SK-N-SH (cell line): Measurements from ENCODE around the gene SQOR. TPM values are rescaled to one million over a fixed set of nuclear protein-coding genes. Genes with fewer than 3 reads are reported as not detected.

ENCODE experiments used
- CTCF ChIA-PET: fragments of 300-600, 350-600 bp; formaldehyde crosslinking; extraction: SDS; loops from one replicate; lab custom pipeline; 2021; lab: Yijun Ruan, JAX
- POLR2A ChIA-PET: fragments of 350-600 bp; sonication (Branson Sonifier 250); formaldehyde crosslinking; extraction: SDS; loops from one replicate; lab custom pipeline; 2020; ENCODE audit warnings: antibody characterized with exemption, inconsistent platforms; lab: Yijun Ruan, JAX
- DNase-seq: peaks from one replicate; pipeline ENCODE4 v3.0.0; 2012
- H2AFZ ChIP-seq: fragments of 200-600 bp; sonication (generic); 2 replicates; pipeline ENCODE4 v1.8.1; 2016; ENCODE audit warnings: antibody characterized with exemption, mild to moderate bottlenecking, low read depth
- H3F3A ChIP-seq: fragments of 200-600 bp; sonication (generic); replicated peaks from 2 replicates; pipeline ENCODE3; 2016; ENCODE audit warnings: antibody characterized with exemption, mild to moderate bottlenecking; ENCODE audit not compliant: insufficient read depth
- H3K27ac ChIP-seq, 2 experiments: fragments of 200-500 bp in 1 of 2; fragments of 200-600 bp in 1 of 2; sonication (Bioruptor generic) in 1 of 2; sonication (generic), shearing (Covaris generic) in 1 of 2; 2 replicates each; pipeline versions ENCODE4 v1.5.1 to v1.6.1; 2014 to 2016; ENCODE audit warnings: low read depth in 2 of 2, inconsistent platforms in 1 of 2, low read length in 1 of 2, mild to moderate bottlenecking in 1 of 2, mixed read lengths in 1 of 2
- H3K27me3 ChIP-seq: fragments of 200-600 bp; sonication (generic), shearing (Covaris generic); 2 replicates; pipeline ENCODE4 v1.6.1; 2016; ENCODE audit warnings: mixed run types; ENCODE audit not compliant: insufficient read depth
- H3K36me3 ChIP-seq, 2 experiments: fragments of 200-500 bp in 1 of 2; fragments of 200-600 bp in 1 of 2; sonication (Bioruptor generic) in 1 of 2; sonication (generic) in 1 of 2; replicated peaks in 1 of 2; 2 replicates each; pipeline versions ENCODE3 to v1.5.1; 2014 to 2016; ENCODE audit warnings: low read length in 1 of 2, mild to moderate bottlenecking in 1 of 2; ENCODE audit not compliant: insufficient read depth in 2 of 2, control insufficient read depth in 1 of 2
- H3K4me1 ChIP-seq, 2 experiments: fragments of 200-500 bp in 1 of 2; fragments of 200-600 bp in 1 of 2; sonication (Bioruptor generic) in 1 of 2; sonication (generic), shearing (Covaris generic) in 1 of 2; 2 replicates each; pipeline versions ENCODE4 v1.5.1 to v1.6.1; 2014 to 2016; ENCODE audit warnings: low read depth in 1 of 2, low read length in 1 of 2, mixed run types in 1 of 2; ENCODE audit not compliant: insufficient read depth in 2 of 2, control insufficient read depth in 1 of 2
- H3K4me2 ChIP-seq: fragments of 200-600 bp; sonication (generic), shearing (Covaris generic); 2 replicates; pipeline ENCODE4 v1.6.1; 2017; ENCODE audit warnings: mixed run types
- H3K4me3 ChIP-seq, 2 experiments: fragments of 200-500 bp in 1 of 2; fragments of 200-600 bp in 1 of 2; sonication (Bioruptor generic) in 1 of 2; sonication (generic), shearing (Covaris generic) in 1 of 2; 2 replicates each; pipeline versions ENCODE4 v1.5.1 to v1.8.1; 2014 to 2016; ENCODE audit warnings: low read depth in 2 of 2, inconsistent platforms in 1 of 2, low read length in 1 of 2, mild to moderate bottlenecking in 1 of 2, mixed read lengths in 1 of 2, moderate library complexity in 1 of 2
- H3K79me2 ChIP-seq: fragments of 200-600 bp; sonication (generic); 2 replicates; pipeline ENCODE4 v1.8.1; 2017; ENCODE audit warnings: mild to moderate bottlenecking; ENCODE audit not compliant: insufficient read depth
- H3K9ac ChIP-seq: fragments of 200-600 bp; sonication (generic); 2 replicates; pipeline ENCODE4 v1.6.1; 2017; ENCODE audit warnings: mixed run types
- H3K9me2 ChIP-seq: fragments of 200-600 bp; sonication (generic); 2 replicates; pipeline ENCODE4 v1.6.1; 2017; ENCODE audit warnings: mixed run types
- H3K9me3 ChIP-seq: fragments of 200-600 bp; sonication (generic); 2 replicates; pipeline ENCODE4 v1.6.1; 2017; ENCODE audit warnings: mixed run types, mild to moderate bottlenecking, moderate library complexity
- H4K20me1 ChIP-seq: fragments of 200-600 bp; sonication (generic); 2 replicates; pipeline ENCODE4 v1.6.1; 2017; ENCODE audit warnings: mild to moderate bottlenecking, mixed run types; ENCODE audit not compliant: insufficient read depth
- CHD2 ChIP-seq: fragments of 150-350 bp; IDR thresholded peaks from 2 replicates; pipeline ENCODE4 v1.6.1; 2018; ENCODE audit warnings: low read length; ENCODE audit not compliant: partially characterized antibody
- EZH2phosphoT487 ChIP-seq: fragments of 200-600 bp; sonication (generic); IDR thresholded peaks from 2 replicates; pipeline ENCODE4 v1.6.1; 2017; ENCODE audit warnings: low read depth, mixed run types, mild to moderate bottlenecking, antibody characterized with exemption, moderate library complexity, borderline replicate concordance
- FOSL2 ChIP-seq: IDR thresholded peaks from 2 replicates; pipeline ENCODE4 v1.4.0; 2012; ENCODE audit warnings: low read depth, mild to moderate bottlenecking, moderate library complexity, borderline replicate concordance
- FOXJ3 ChIP-seq: sonication (generic); formaldehyde crosslinking; IDR thresholded peaks from 2 replicates; pipeline ENCODE4 v1.5.1; 2020; ENCODE audit warnings: mild to moderate bottlenecking, missing genetic modification reagents
- FOXM1 ChIP-seq: IDR thresholded peaks from 2 replicates; pipeline ENCODE4 v1.4.0; 2012; ENCODE audit warnings: low read depth, mild to moderate bottlenecking
- GATA2 ChIP-seq: sonication (generic); formaldehyde crosslinking; IDR thresholded peaks from 2 replicates; pipeline ENCODE4 v1.5.0; 2020; ENCODE audit warnings: mild to moderate bottlenecking, missing genetic modification reagents
- NFIC ChIP-seq: IDR thresholded peaks from 2 replicates; pipeline ENCODE4 v1.4.0; 2012; ENCODE audit warnings: borderline replicate concordance
- NRF1 ChIP-seq: IDR thresholded peaks from 2 replicates; pipeline ENCODE4 v1.6.1; 2012; ENCODE audit warnings: low read depth, mild to moderate bottlenecking, low read length
- RAD21 ChIP-seq: IDR thresholded peaks from 2 replicates; pipeline ENCODE4 v1.6.1; 2012; ENCODE audit warnings: mild to moderate bottlenecking, low read length
- RCOR1 ChIP-seq: fragments of 150-350 bp; IDR thresholded peaks from 2 replicates; pipeline ENCODE4 v1.6.1; 2017; ENCODE audit warnings: antibody characterized with exemption, low read length
- SIN3A ChIP-seq: IDR thresholded peaks from 2 replicates; pipeline ENCODE4 v1.6.1; 2012; ENCODE audit warnings: low read depth, mild to moderate bottlenecking, low read length, moderate library complexity, borderline replicate concordance
- SMC3 ChIP-seq: IDR thresholded peaks from 2 replicates; pipeline ENCODE4 v1.6.1; 2012; ENCODE audit warnings: low read depth, low read length, improper control_type of control experiment
- TCF12 ChIP-seq: IDR thresholded peaks from 2 replicates; pipeline ENCODE4 v1.4.0; 2012
- YY1 ChIP-seq: IDR thresholded peaks from 2 replicates; pipeline ENCODE4 v1.4.0; 2012; ENCODE audit warnings: low read depth, mild to moderate bottlenecking
- WGBS: methylation state at CpG from one replicate; pipeline ENCODE4 v1.1.6; 2017; ENCODE audit warnings: low lambda C conversion rate; 5-methylcytosine and 5-hydroxymethylcytosine counted together
- polyA plus RNA-seq, 3 experiments: library from polyadenylated mRNA; depleted of rRNA; stranded (reverse); fragments of >200 nt; gene quantifications; 2 replicates each; pipeline ENCODE4 v1.2.3, GENCODE V29; 2012
- TF ChIP-seq, protein P1 (sequence below): fragments of 150-350 bp; IDR thresholded peaks from 2 replicates; pipeline ENCODE4 v1.6.1; 2016; ENCODE audit warnings: mild to moderate bottlenecking, low read depth, low read length
- TF ChIP-seq, protein P2 (sequence below): IDR thresholded peaks from 2 replicates; pipeline ENCODE4; 2012
- TF ChIP-seq, protein P3 (sequence below): fragments of 200-600 bp; sonication (generic); IDR thresholded peaks from 2 replicates; pipeline ENCODE4 v1.6.1; 2017; ENCODE audit warnings: antibody characterized with exemption, mild to moderate bottlenecking, moderate library complexity
- TF ChIP-seq, protein P4 (sequence below): IDR thresholded peaks from 2 replicates; pipeline ENCODE4 v1.4.0; 2012; ENCODE audit warnings: low read depth

Gene SQOR
- polyA plus RNA-seq, 1 of the 3 experiments (the other 2 are of a cell fraction): 7.8 TPM

DNA sequence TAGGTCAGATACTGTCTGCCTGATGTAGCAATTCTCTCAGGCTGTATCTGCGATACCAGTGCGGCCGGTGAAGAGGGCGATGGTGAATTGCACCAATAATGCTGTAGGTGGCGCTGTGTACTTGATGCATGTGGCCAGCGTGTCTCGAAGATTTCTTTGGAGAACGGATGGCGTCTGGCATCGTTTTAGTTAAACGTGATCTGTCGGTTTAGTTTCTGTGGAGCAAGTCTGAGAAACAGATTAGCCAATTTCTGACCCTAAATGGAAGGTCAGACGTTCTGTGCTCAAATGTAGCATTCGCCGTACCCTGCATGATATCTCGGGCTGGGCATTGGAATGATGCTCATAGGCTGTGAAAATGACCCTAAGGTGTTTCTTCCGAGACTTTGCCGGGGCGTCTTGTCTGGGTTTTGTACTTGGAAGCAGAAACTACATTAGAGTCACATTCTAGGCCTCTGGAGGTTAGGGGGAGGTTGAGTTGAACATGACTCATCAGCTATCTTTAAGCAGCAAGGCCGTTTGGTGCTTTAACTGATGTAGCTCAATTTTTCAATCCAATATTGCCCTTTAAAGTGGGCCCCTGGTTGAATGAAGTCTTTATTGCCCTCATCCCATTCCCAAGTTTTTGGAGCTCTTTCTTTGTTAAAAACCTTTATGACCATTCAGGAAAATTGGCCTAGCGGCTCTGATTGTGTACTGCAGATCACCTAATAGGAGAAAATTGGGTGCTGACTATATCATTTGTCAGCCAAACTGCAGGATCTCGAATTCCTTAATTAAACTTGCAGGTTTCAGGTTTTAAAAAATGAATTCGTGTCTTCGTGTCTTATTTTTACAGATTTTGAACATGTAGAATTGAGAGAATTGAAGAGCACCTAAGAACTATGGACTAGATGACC, 80.0 kb downstream of the SQOR start:
- Histone ChIP-seq H3K9ac (no peak overlapping the region), H3K79me2 (no peaks in the 10 kb centered on the region), H3K4me2 (no peak overlapping the region), H3K4me1 (peaks cover 0 to 3% of the 10 kb centered on the region in 2 experiments; a peak in 2 of 4 replicates), H3K27me3 (no peaks in the 10 kb centered on the region), H3K9me3 (no peaks in the 10 kb centered on the region), H3K36me3 (no peaks in the 10 kb centered on the region), H3K27ac (no peak overlapping the region), H2AFZ (no peak overlapping the region), H4K20me1 (no peaks in the 10 kb centered on the region), H3K4me3 (no peak overlapping the region), H3K9me2 (no peaks in the 10 kb centered on the region), H3F3A (no peaks in the 10 kb centered on the region)
- whole genome bisulfite sequencing: 26% methylated on average over 20 of the region's 24 CpGs
- POLR2A ChIA-PET: no interaction called here
- CTCF ChIA-PET: interaction anchor here (0.7 to 10.0 kb wide), 21 partner anchors 9 to 857 kb away, joined by 3 to 170 read pairs (median 5); no protein-coding TSS in a partner anchor
- no peak for TF ChIP-seq FOXM1
- TF ChIP-seq, protein P1, sequence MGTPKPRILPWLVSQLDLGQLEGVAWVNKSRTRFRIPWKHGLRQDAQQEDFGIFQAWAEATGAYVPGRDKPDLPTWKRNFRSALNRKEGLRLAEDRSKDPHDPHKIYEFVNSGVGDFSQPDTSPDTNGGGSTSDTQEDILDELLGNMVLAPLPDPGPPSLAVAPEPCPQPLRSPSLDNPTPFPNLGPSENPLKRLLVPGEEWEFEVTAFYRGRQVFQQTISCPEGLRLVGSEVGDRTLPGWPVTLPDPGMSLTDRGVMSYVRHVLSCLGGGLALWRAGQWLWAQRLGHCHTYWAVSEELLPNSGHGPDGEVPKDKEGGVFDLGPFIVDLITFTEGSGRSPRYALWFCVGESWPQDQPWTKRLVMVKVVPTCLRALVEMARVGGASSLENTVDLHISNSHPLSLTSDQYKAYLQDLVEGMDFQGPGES: no peak
- TF ChIP-seq RAD21: peak; percentile 90
- no peak for TF ChIP-seq CHD2
- TF ChIP-seq, protein P2, sequence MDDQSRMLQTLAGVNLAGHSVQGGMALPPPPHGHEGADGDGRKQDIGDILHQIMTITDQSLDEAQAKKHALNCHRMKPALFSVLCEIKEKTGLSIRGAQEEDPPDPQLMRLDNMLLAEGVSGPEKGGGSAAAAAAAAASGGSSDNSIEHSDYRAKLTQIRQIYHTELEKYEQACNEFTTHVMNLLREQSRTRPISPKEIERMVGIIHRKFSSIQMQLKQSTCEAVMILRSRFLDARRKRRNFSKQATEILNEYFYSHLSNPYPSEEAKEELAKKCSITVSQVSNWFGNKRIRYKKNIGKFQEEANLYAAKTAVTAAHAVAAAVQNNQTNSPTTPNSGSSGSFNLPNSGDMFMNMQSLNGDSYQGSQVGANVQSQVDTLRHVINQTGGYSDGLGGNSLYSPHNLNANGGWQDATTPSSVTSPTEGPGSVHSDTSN: no peak
- TF ChIP-seq SMC3: peak; percentile 62
- no peak for TF ChIP-seq RCOR1
- no peak for TF ChIP-seq NRF1
- no peak for TF ChIP-seq SIN3A
- TF ChIP-seq, protein P3, sequence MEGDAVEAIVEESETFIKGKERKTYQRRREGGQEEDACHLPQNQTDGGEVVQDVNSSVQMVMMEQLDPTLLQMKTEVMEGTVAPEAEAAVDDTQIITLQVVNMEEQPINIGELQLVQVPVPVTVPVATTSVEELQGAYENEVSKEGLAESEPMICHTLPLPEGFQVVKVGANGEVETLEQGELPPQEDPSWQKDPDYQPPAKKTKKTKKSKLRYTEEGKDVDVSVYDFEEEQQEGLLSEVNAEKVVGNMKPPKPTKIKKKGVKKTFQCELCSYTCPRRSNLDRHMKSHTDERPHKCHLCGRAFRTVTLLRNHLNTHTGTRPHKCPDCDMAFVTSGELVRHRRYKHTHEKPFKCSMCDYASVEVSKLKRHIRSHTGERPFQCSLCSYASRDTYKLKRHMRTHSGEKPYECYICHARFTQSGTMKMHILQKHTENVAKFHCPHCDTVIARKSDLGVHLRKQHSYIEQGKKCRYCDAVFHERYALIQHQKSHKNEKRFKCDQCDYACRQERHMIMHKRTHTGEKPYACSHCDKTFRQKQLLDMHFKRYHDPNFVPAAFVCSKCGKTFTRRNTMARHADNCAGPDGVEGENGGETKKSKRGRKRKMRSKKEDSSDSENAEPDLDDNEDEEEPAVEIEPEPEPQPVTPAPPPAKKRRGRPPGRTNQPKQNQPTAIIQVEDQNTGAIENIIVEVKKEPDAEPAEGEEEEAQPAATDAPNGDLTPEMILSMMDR: peak; percentile 83
- no peak for TF ChIP-seq NFIC
- no peak for TF ChIP-seq GATA2 (CRISPR knock-in tag)
- TF ChIP-seq FOSL2: no peak
- TF ChIP-seq YY1: no peak
- TF ChIP-seq EZH2phosphoT487: no peak
- TF ChIP-seq TCF12: no peak
- TF ChIP-seq, protein P4, sequence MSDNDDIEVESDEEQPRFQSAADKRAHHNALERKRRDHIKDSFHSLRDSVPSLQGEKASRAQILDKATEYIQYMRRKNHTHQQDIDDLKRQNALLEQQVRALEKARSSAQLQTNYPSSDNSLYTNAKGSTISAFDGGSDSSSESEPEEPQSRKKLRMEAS: peak; percentile 72
- TF ChIP-seq FOXJ3: no peak
- peak; percentile 56 for DNase-seq
